Inferior parietal cortex (tissue), 1 donor: Measurements from ENCODE around the gene AQP2.

Source experiments
- DNase-seq: peaks from one replicate; pipeline ENCODE4 v3.0.0-alpha.2; 2016; ENCODE audit errors: extremely low spot score

AQP2 gene

DNA sequence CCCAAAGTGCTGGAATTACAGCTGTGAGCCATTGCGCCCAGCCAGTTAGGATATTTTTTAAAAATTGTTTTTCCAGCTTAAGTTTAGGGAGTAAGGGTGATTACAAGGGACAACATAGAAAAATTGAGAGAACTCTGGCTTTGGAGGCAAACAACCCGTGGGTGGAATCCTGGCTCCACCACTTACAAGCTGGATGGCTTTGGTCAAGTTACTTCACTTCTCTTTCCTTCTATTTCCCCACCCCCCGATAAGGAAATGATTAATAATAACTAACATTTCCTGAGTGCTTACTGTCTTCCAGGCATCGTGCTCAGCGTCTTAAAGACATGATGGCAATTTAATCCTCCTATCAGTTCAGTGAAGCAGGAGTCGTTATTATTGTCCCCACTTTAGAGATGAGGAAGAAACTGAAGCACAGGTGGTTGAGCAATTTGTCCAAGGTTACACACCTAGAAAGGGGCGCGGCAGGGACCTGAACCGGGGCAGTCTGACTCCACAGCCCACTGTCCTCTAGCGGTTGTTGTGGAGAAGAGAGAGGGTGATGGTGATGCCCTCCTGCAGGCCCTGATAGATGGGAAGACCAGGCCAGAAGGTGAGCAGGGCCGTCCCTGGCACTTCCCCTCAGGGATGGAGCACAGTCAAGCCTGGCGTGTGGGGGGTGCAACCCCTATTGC, 30.2 kb upstream of the AQP2 start:
- no peak for DNase-seq

- no peak for DNase-seq
Measured at GRCh38 chr12:49920915-49921286, 29.6 kb upstream of the AQP2 start.

GRCh38 chr12:49921299-49921698, 29.2 kb upstream of the AQP2 start:
- DNase-seq = no peak

DNA sequence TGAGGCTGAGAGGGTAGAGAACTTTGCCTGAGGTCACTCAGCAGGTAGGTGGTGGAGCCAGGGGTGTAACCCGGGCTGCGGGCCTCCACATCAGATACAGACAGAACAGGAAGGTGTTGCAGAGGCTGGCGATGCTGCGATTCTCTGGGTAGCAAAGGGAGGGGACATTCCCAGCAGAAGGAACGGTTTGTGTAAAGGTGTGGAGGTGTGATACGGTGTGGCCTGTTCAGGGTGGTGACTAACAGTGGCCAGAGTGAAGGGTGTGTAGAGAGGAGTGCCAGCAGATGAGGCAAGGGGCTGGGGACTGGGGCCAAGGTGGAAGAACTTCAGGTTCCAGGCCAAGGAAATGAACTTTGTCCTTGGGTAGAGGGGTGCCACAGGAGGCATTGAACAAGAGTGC, 28.6 kb upstream of the AQP2 start:
- no peak for DNase-seq

GRCh38 chr12:49922349-49923034, 28.0 kb upstream of the AQP2 start:
- DNase-seq = no peak

- no peak for DNase-seq
Measured at GRCh38 chr12:49923035-49923644, 27.4 kb upstream of the AQP2 start.

DNA sequence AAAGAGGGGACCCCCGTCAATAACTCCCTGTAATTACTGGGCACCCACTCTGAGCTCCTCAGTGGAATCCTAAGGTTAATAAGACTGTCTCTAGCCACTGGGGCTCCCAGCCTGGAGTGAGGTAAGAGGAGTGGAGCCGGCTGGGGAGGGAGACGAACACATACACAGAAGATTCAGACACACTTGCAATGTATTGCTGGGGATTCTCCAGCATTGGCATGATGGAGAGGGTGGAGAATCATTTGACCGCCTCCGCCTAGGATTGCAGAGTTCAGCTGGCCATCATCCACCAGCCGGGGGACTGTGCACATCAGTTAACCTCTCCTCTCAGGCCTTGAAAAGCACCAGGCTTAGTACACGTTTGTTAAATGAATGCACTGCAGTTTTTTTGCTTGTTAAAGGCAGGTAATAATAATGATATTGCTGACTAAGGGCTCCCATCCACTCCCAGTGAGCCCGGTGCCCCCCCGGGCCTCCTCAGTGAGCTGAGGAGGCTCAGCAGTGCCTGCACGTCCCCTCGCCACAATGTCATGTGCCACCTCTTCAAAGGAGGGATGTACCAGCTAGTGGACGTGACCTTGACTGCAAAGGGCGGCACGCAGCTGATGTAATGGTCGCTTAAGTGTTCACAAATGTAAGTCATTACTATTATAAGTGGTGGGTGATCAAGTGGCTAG, 26.5 kb upstream of the AQP2 start:
- no peak for DNase-seq

- no peak for DNase-seq
Measured at GRCh38 chr12:49924628-49925246, 25.8 kb upstream of the AQP2 start.

GRCh38 chr12:49925433-49926204, 24.9 kb upstream of the AQP2 start:
- DNase-seq = no peak

- no peak for DNase-seq
Measured at GRCh38 chr12:49928471-49928870, 22.1 kb upstream of the AQP2 start.

- no peak for DNase-seq
Measured at GRCh38 chr12:49929581-49929980, 21.0 kb upstream of the AQP2 start.

GRCh38 chr12:49930515-49931288, 19.8 kb upstream of the AQP2 start:
- no peak for DNase-seq

DNA sequence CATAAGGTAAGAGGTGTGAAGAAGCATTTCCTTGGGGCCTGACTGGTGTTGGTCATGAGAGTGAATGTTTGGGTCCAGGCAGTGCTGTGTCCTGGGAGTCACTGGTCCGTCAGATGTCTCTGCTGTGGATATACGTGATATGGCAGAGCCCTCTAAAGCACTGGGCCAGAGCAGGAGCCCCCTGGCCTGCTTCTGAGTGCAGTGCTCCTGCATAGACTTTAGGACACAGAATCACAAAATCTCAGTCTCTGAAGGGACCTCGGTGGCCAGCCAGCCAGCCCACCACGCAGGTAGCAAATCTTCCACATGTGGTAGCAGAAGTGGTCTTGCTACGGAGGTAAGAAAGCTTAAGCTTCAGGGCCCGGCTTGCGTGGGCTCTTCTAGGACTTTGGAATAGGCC, 18.5 kb upstream of the AQP2 start:
- no peak for DNase-seq

DNA sequence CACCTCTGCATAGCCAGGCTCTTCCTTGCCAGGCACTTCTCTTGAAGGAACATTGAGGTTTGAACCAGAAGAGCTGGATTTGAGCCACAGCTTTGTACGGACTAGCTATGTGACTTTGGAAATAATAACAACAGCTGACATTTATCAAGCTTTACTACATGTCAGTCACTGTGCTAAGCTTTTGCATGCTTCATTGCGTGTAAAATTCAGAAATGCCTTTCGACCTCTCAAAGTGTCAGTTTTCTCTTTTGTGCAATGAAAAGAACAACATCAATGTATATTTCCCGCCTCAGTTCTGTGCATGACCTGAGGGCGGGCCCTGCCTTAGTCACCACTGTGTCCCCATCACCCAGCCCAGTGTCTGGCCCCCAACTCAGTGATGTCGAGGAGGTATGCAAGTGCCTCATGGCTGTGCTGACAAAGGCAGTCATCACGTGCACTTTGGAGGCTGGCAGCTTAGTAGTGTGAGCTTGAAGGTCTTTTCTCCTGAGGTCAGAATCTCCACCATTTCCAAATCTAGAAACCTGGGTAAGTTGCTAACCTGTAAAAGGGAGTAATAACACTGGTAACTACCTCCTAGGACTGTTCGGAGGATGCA, 17.9 kb upstream of the AQP2 start:
- DNase-seq = no peak

GRCh38 chr12:49933796-49934195, 16.7 kb upstream of the AQP2 start:
- no peak for DNase-seq

GRCh38 chr12:49934505-49934904, 16.0 kb upstream of the AQP2 start:
- DNase-seq = no peak

DNA sequence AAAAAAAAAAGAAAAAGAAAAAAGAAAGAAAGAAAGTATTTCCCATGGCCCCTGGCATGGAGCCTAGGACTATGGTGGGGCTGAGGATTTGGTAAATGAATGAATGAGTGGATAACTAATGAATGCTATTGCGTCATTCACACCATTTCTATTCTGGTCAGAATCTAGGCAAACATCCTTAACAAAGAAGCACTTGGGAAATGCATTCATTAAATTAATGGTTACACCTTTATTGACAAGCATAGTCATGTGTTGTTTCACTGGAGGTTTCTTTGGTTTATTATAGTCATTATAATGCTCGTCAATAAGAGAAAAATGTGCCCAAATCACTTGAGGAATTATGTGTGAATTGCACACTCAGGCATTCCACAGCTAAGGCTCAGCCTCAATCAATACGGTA, 13.6 kb upstream of the AQP2 start:
- no peak for DNase-seq

GRCh38 chr12:49937639-49938300, 12.8 kb upstream of the AQP2 start:
- DNase-seq = no peak

DNA sequence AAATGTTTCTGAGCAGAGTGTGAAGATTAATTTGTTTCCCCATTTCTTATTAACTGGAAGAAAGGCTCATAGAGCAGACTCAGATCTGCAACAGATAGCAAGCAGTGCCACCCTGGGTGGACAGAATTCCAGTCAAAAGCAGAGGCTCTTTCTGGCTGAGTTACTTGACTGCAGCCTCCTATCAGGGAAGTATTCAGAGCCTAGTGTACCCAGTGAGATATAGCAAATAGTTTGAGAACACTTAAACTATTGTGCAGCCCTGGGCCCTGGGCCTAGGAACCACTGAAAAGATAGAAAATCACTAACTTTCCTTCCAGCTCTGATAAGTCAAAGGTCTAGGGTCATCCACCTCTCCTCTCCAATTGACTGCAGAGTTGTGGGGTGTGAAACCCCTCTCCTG, 11.2 kb upstream of the AQP2 start:
- no peak for DNase-seq

GRCh38 chr12:49939707-49940106, 10.8 kb upstream of the AQP2 start:
- no peak for DNase-seq
